Parietal lobe (tissue), 1 donor: ENCODE data around the gene HMGB4. TPM values are rescaled to one million over a fixed set of nuclear protein-coding genes. Genes with fewer than 3 reads are reported as not detected.

ENCODE experiments used
- total RNA-seq: library from RNA; depleted of rRNA; stranded (reverse); fragments of >200 nt; gene quantifications from one replicate; pipeline ENCODE4 v1.2.3, GENCODE V29; 2014

Gene HMGB4
- total RNA-seq, result not detected

GRCh38 chr1:33863779-33864178 is at the start of gene HMGB4:
Gene HMGB4, plus strand, starts transcription at chr1:33864079. Its CDS starts 113 bp downstream, at chr1:33864192.

